Body of pancreas (tissue), 4 donors: ENCODE results near the gene SLC29A3.

Source experiments
- POLR2A ChIP-seq, 3 donors: fragments of 450-650 bp; IDR thresholded peaks; one replicate each; pipeline ENCODE4 v1.6.1; 2016; ENCODE audit warnings: antibody characterized with exemption in 3 of 3, mild to moderate bottlenecking in 2 of 3
- TF ChIP-seq, protein P1 (sequence below), 7 experiments: fragments of 450-650 bp in 4 of 7; fragments of 200-600 bp in 3 of 7; sonication (generic) in 3 of 7; IDR thresholded peaks; one replicate each; pipeline ENCODE4 v1.5.1; 2016 to 2019; ENCODE audit warnings: antibody characterized with exemption in 7 of 7

GRCh38 chr10:71348850-71349249, 29.8 kb downstream of the SLC29A3 start:
- TF ChIP-seq, protein P1, sequence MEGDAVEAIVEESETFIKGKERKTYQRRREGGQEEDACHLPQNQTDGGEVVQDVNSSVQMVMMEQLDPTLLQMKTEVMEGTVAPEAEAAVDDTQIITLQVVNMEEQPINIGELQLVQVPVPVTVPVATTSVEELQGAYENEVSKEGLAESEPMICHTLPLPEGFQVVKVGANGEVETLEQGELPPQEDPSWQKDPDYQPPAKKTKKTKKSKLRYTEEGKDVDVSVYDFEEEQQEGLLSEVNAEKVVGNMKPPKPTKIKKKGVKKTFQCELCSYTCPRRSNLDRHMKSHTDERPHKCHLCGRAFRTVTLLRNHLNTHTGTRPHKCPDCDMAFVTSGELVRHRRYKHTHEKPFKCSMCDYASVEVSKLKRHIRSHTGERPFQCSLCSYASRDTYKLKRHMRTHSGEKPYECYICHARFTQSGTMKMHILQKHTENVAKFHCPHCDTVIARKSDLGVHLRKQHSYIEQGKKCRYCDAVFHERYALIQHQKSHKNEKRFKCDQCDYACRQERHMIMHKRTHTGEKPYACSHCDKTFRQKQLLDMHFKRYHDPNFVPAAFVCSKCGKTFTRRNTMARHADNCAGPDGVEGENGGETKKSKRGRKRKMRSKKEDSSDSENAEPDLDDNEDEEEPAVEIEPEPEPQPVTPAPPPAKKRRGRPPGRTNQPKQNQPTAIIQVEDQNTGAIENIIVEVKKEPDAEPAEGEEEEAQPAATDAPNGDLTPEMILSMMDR (IDR thresholded peaks at IDR 0.05): no peak
- no peak for TF ChIP-seq POLR2A (IDR thresholded peaks at IDR 0.05)
